ENCODE results near the gene PLAC1.

The PLAC1 gene

GRCh38 chrX:134653835-134654234 lies 4.4 kb downstream of the PLAC1 start:
- Histone ChIP-seq H3K4me1 (ENCODE audit: control insufficient read depth, insufficient read depth, low read length, poor library complexity, severe bottlenecking) (no peaks in the 10 kb centered on the region), H3K27me3 (replicated peaks; ENCODE audit: control insufficient read depth, insufficient read depth, low read length, poor library complexity, severe bottlenecking) (no peaks in the 10 kb centered on the region), H3K36me3 (ENCODE audit: control insufficient read depth, insufficient read depth, low read length) (no peaks in the 10 kb centered on the region), H3K4me3 (ENCODE audit: insufficient read depth, low read depth, low read length, poor library complexity, severe bottlenecking) (no peak overlapping the region), H3K27ac (ENCODE audit: insufficient read depth, low read length, poor library complexity, severe bottlenecking) (no peak overlapping the region), H3K9me3 (ENCODE audit: control insufficient read depth, low read length) (no peaks in the 10 kb centered on the region)
- no peak for DNase-seq

DNA sequence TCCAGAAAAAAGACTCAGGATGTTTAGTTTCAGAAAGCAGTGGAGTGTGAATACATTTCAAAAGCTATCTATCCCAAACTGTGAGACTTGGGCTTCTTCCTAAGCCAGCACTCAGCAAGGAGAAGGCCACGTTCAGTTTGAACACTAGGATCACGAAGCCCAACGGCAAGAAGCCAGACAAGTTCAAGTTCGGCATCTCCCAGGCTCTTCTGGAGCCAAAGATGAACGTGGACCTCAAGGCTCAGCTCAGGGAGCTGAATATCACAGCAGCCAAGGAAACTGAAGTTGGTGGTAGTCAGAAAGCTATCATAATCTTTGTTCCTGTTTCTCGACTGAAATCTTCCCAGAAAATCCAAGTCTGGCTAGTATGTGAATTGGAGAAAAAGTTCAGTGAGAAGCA lies 7.6 kb downstream of the PLAC1 start:
- no peaks in the 10 kb centered on the region for H3K36me3 ChIP-seq (ENCODE audit: control insufficient read depth, insufficient read depth, low read length)
- H3K27ac ChIP-seq (ENCODE audit: insufficient read depth, low read length, poor library complexity, severe bottlenecking), result no peak overlapping the region
- no peak for DNase-seq
- H3K27me3 ChIP-seq (replicated peaks; ENCODE audit: control insufficient read depth, insufficient read depth, low read length, poor library complexity, severe bottlenecking), result no peaks in the 10 kb centered on the region
- H3K4me3 ChIP-seq (ENCODE audit: insufficient read depth, low read depth, low read length, poor library complexity, severe bottlenecking), result no peak overlapping the region
- H3K4me1 ChIP-seq (ENCODE audit: control insufficient read depth, insufficient read depth, low read length, poor library complexity, severe bottlenecking), result no peaks in the 10 kb centered on the region
- no peaks in the 10 kb centered on the region for H3K9me3 ChIP-seq (ENCODE audit: control insufficient read depth, low read length)

GRCh38 chrX:134649770-134650169 lies 8.5 kb downstream of the PLAC1 start:
- no peak for DNase-seq
- Histone ChIP-seq H3K27ac (ENCODE audit: insufficient read depth, low read length, poor library complexity, severe bottlenecking) (no peak overlapping the region), H3K36me3 (ENCODE audit: control insufficient read depth, insufficient read depth, low read length) (no peaks in the 10 kb centered on the region)

DNA sequence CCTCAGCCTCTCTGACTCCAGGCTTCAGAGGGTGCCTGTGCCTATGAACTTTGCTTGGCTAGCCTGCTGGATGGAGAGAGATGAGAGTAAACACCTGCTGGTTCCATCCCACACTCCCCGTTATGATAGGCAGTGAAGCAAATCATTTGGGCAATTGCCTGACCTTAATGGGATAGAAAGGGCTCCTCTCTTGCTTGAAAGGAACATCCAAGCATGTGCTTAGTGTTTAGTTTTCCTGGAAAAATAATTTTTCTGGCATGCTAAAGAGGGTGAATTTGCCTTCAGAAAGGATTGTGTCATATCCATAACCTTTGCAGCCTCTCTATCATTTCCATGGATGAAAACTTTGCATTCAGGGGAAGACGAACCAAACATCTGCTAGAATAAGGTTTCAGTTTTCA lies 10.8 kb downstream of the PLAC1 start:
- DNase-seq, result no peak
- H3K27ac ChIP-seq (ENCODE audit: insufficient read depth, low read length, poor library complexity, severe bottlenecking), result no peak overlapping the region
- no peak overlapping the region for H3K4me3 ChIP-seq (ENCODE audit: insufficient read depth, low read depth, low read length, poor library complexity, severe bottlenecking)
- H3K4me1 ChIP-seq (ENCODE audit: control insufficient read depth, insufficient read depth, low read length, poor library complexity, severe bottlenecking), result no peaks in the 10 kb centered on the region
- no peaks in the 10 kb centered on the region for H3K27me3 ChIP-seq (replicated peaks; ENCODE audit: control insufficient read depth, insufficient read depth, low read length, poor library complexity, severe bottlenecking)
- H3K36me3 ChIP-seq (ENCODE audit: control insufficient read depth, insufficient read depth, low read length), result no peaks in the 10 kb centered on the region
- no peaks in the 10 kb centered on the region for H3K9me3 ChIP-seq (ENCODE audit: control insufficient read depth, low read length)

More at GRCh38 chrX:134649770-134650169, 8.5 kb downstream of the PLAC1 start:
- H3K27me3 ChIP-seq (replicated peaks; ENCODE audit: control insufficient read depth, insufficient read depth, low read length, poor library complexity, severe bottlenecking), result no peaks in the 10 kb centered on the region
- no peaks in the 10 kb centered on the region for H3K9me3 ChIP-seq (ENCODE audit: control insufficient read depth, low read length)
- no peaks in the 10 kb centered on the region for H3K4me1 ChIP-seq (ENCODE audit: control insufficient read depth, insufficient read depth, low read length, poor library complexity, severe bottlenecking)
- H3K4me3 ChIP-seq (ENCODE audit: insufficient read depth, low read depth, low read length, poor library complexity, severe bottlenecking), result no peak overlapping the region

- H3K9me3 ChIP-seq (ENCODE audit: control insufficient read depth, low read length), result no peaks in the 10 kb centered on the region
- H3K27ac ChIP-seq (ENCODE audit: insufficient read depth, low read length, poor library complexity, severe bottlenecking), result no peak overlapping the region
- no peaks in the 10 kb centered on the region for H3K4me1 ChIP-seq (ENCODE audit: control insufficient read depth, insufficient read depth, low read length, poor library complexity, severe bottlenecking)
- no peaks in the 10 kb centered on the region for H3K36me3 ChIP-seq (ENCODE audit: control insufficient read depth, insufficient read depth, low read length)
- no peaks in the 10 kb centered on the region for H3K27me3 ChIP-seq (replicated peaks; ENCODE audit: control insufficient read depth, insufficient read depth, low read length, poor library complexity, severe bottlenecking)
- no peak for DNase-seq
- H3K4me3 ChIP-seq (ENCODE audit: insufficient read depth, low read depth, low read length, poor library complexity, severe bottlenecking), result no peak overlapping the region
These were observed 11.6 kb downstream of the PLAC1 start for GRCh38 chrX:134646691-134647090.

GRCh38 chrX:134645936-134646543 lies 12.2 kb downstream of the PLAC1 start:
- no peak for DNase-seq
- Histone ChIP-seq H3K4me3 (ENCODE audit: insufficient read depth, low read depth, low read length, poor library complexity, severe bottlenecking) (no peak overlapping the region), H3K36me3 (ENCODE audit: control insufficient read depth, insufficient read depth, low read length) (no peaks in the 10 kb centered on the region), H3K4me1 (ENCODE audit: control insufficient read depth, insufficient read depth, low read length, poor library complexity, severe bottlenecking) (no peaks in the 10 kb centered on the region), H3K9me3 (ENCODE audit: control insufficient read depth, low read length) (no peaks in the 10 kb centered on the region), H3K27ac (ENCODE audit: insufficient read depth, low read length, poor library complexity, severe bottlenecking) (no peak overlapping the region), H3K27me3 (replicated peaks; ENCODE audit: control insufficient read depth, insufficient read depth, low read length, poor library complexity, severe bottlenecking) (no peaks in the 10 kb centered on the region)

GRCh38 chrX:134642386-134642785 lies 15.9 kb downstream of the PLAC1 start:
- DNase-seq, result no peak
- H3K9me3 ChIP-seq (ENCODE audit: control insufficient read depth, low read length), result no peaks in the 10 kb centered on the region
- H3K4me3 ChIP-seq (ENCODE audit: insufficient read depth, low read depth, low read length, poor library complexity, severe bottlenecking), result no peak overlapping the region
- H3K36me3 ChIP-seq (ENCODE audit: control insufficient read depth, insufficient read depth, low read length), result no peaks in the 10 kb centered on the region
- no peaks in the 10 kb centered on the region for H3K4me1 ChIP-seq (ENCODE audit: control insufficient read depth, insufficient read depth, low read length, poor library complexity, severe bottlenecking)
- no peak overlapping the region for H3K27ac ChIP-seq (ENCODE audit: insufficient read depth, low read length, poor library complexity, severe bottlenecking)
- no peaks in the 10 kb centered on the region for H3K27me3 ChIP-seq (replicated peaks; ENCODE audit: control insufficient read depth, insufficient read depth, low read length, poor library complexity, severe bottlenecking)

- Histone ChIP-seq H3K9me3 (ENCODE audit: control insufficient read depth, low read length) (no peaks in the 10 kb centered on the region), H3K4me3 (ENCODE audit: insufficient read depth, low read depth, low read length, poor library complexity, severe bottlenecking) (no peak overlapping the region), H3K27me3 (replicated peaks; ENCODE audit: control insufficient read depth, insufficient read depth, low read length, poor library complexity, severe bottlenecking) (no peaks in the 10 kb centered on the region), H3K27ac (ENCODE audit: insufficient read depth, low read length, poor library complexity, severe bottlenecking) (no peak overlapping the region), H3K4me1 (ENCODE audit: control insufficient read depth, insufficient read depth, low read length, poor library complexity, severe bottlenecking) (no peaks in the 10 kb centered on the region), H3K36me3 (ENCODE audit: control insufficient read depth, insufficient read depth, low read length) (no peaks in the 10 kb centered on the region)
- no peak for DNase-seq
These were observed 16.9 kb downstream of the PLAC1 start for GRCh38 chrX:134641346-134641745.

DNA sequence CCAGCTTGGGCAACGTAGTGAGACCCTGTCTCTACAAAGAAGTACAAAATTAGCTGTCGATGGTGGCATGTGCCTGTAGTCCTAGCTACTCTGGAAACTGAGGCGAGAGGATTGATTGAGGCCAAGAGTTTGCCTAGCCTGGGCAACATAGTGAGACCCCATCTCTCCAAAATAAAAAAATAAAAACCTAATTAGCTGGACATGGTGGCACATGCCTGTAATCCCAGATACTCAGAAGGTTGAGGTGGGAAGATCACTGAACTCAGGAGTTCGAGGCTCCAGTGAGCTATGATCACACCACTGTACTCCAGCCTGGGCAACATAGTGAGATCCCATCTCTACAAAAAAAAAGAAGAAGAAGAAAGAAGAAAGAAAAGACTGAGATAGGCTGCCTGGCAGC lies 17.4 kb downstream of the PLAC1 start:
- Histone ChIP-seq H3K36me3 (ENCODE audit: control insufficient read depth, insufficient read depth, low read length) (no peaks in the 10 kb centered on the region), H3K4me3 (ENCODE audit: insufficient read depth, low read depth, low read length, poor library complexity, severe bottlenecking) (no peak overlapping the region), H3K27me3 (replicated peaks; ENCODE audit: control insufficient read depth, insufficient read depth, low read length, poor library complexity, severe bottlenecking) (no peaks in the 10 kb centered on the region), H3K27ac (ENCODE audit: insufficient read depth, low read length, poor library complexity, severe bottlenecking) (no peak overlapping the region), H3K4me1 (ENCODE audit: control insufficient read depth, insufficient read depth, low read length, poor library complexity, severe bottlenecking) (no peaks in the 10 kb centered on the region), H3K9me3 (ENCODE audit: control insufficient read depth, low read length) (no peaks in the 10 kb centered on the region)
- DNase-seq, result no peak

- no peaks in the 10 kb centered on the region for H3K9me3 ChIP-seq (ENCODE audit: control insufficient read depth, low read length)
- H3K4me3 ChIP-seq (ENCODE audit: insufficient read depth, low read depth, low read length, poor library complexity, severe bottlenecking), result no peak overlapping the region
- H3K27ac ChIP-seq (ENCODE audit: insufficient read depth, low read length, poor library complexity, severe bottlenecking), result no peak overlapping the region
- no peaks in the 10 kb centered on the region for H3K27me3 ChIP-seq (replicated peaks; ENCODE audit: control insufficient read depth, insufficient read depth, low read length, poor library complexity, severe bottlenecking)
- H3K36me3 ChIP-seq (ENCODE audit: control insufficient read depth, insufficient read depth, low read length), result no peaks in the 10 kb centered on the region
- H3K4me1 ChIP-seq (ENCODE audit: control insufficient read depth, insufficient read depth, low read length, poor library complexity, severe bottlenecking), result no peaks in the 10 kb centered on the region
- DNase-seq, result no peak
These were observed 21.4 kb downstream of the PLAC1 start for GRCh38 chrX:134636851-134637250.
